Epithelial cell of esophagus (primary cell): Measurements from ENCODE around the gene STPG1.

Experiments
- DNase-seq: peaks from one replicate; pipeline ENCODE4 v3.0.0; 2010; ENCODE audit warnings: low read depth
- H3K4me3 ChIP-seq: 2 replicates; pipeline ENCODE4 v1.5.1; 2011; ENCODE audit warnings: mild to moderate bottlenecking, low read length, control low read depth
- CTCF ChIP-seq: IDR thresholded peaks from 2 replicates; pipeline ENCODE4 v1.5.1; 2011; ENCODE audit warnings: low read depth, mild to moderate bottlenecking, low read length, control low read depth, inconsistent platforms; ENCODE audit not compliant: insufficient read depth; ENCODE audit errors: missing control alignments

The STPG1 gene

GRCh38 chr1:24393892-24394291 lies 19.7 kb downstream of the STPG1 start:
- TF ChIP-seq CTCF = no peak
- H3K4me3 ChIP-seq = no peak overlapping the region
- peak; percentile 90 for DNase-seq

- no peak for DNase-seq
- no peak overlapping the region for H3K4me3 ChIP-seq
- no peak for TF ChIP-seq CTCF
Observed at GRCh38 chr1:24392982-24393650, 20.5 kb downstream of the STPG1 start.

- H3K4me3 ChIP-seq = no peak overlapping the region
- no peak for TF ChIP-seq CTCF
Observed at GRCh38 chr1:24392604-24392946, 21.0 kb downstream of the STPG1 start.

GRCh38 chr1:24391882-24392603 lies 21.5 kb downstream of the STPG1 start:
- DNase-seq = peak; percentile 72
- peak; percentile 88 for TF ChIP-seq CTCF
- no peak overlapping the region for H3K4me3 ChIP-seq

More at GRCh38 chr1:24392604-24392946, 21.0 kb downstream of the STPG1 start:
- DNase-seq = no peak

- peak; percentile 85 for DNase-seq
- TF ChIP-seq CTCF = peak; percentile 99
- H3K4me3 ChIP-seq = no peak overlapping the region
Observed at GRCh38 chr1:24390924-24391782, 22.4 kb downstream of the STPG1 start.

- TF ChIP-seq CTCF = no peak
- H3K4me3 ChIP-seq = no peak overlapping the region
- no peak for DNase-seq
Observed at GRCh38 chr1:24389231-24389678, 24.3 kb downstream of the STPG1 start.
